HG02759 (cell line): Measurements from ENCODE around the gene FGGY.

Source experiments
- ATAC-seq: cut with Tn5 transposase; IDR thresholded peaks from one replicate; pipeline ENCODE4 v1.9.1; 2021; ENCODE audit warnings: mild to moderate bottlenecking, moderate library complexity; ENCODE audit not compliant: unreplicated experiment

FGGY gene

GRCh38 chr1:59378621-59379370 lies 81.9 kb downstream of the FGGY start:
- ATAC-seq: no peak

- no peak for ATAC-seq
Observed at GRCh38 chr1:59379371-59379728, 82.5 kb downstream of the FGGY start.

- no peak for ATAC-seq
Observed at GRCh38 chr1:59383963-59384362, 87.1 kb downstream of the FGGY start.

GRCh38 chr1:59384443-59384842 lies 87.5 kb downstream of the FGGY start:
- no peak for ATAC-seq

GRCh38 chr1:59388191-59388590 lies 91.3 kb downstream of the FGGY start:
- ATAC-seq: no peak

GRCh38 chr1:59389847-59390246 lies 93.0 kb downstream of the FGGY start:
- no peak for ATAC-seq

- ATAC-seq: no peak
Observed at GRCh38 chr1:59390307-59390706, 93.4 kb downstream of the FGGY start.

- peak; percentile 48 for ATAC-seq
Observed at GRCh38 chr1:59391212-59392179, 94.6 kb downstream of the FGGY start.

- ATAC-seq: no peak
Observed at GRCh38 chr1:59393211-59394180, 96.6 kb downstream of the FGGY start.

- ATAC-seq: no peak
Observed at GRCh38 chr1:59394706-59395425, 98.0 kb downstream of the FGGY start.

- no peak for ATAC-seq
Observed at GRCh38 chr1:59396387-59396786, 99.5 kb downstream of the FGGY start.

- no peak for ATAC-seq
Observed at GRCh38 chr1:59397139-59397858, 100.4 kb downstream of the FGGY start.

GRCh38 chr1:59399642-59400041 lies 102.7 kb downstream of the FGGY start:
- no peak for ATAC-seq

GRCh38 chr1:59401581-59401980 lies 104.7 kb downstream of the FGGY start:
- ATAC-seq: no peak

- no peak for ATAC-seq
Observed at GRCh38 chr1:59404796-59405195, 107.9 kb downstream of the FGGY start.

GRCh38 chr1:59406437-59407164 lies 109.7 kb downstream of the FGGY start:
- no peak for ATAC-seq

GRCh38 chr1:59408608-59409240 lies 111.8 kb downstream of the FGGY start:
- no peak for ATAC-seq

- no peak for ATAC-seq
Observed at GRCh38 chr1:59409549-59409948, 112.7 kb downstream of the FGGY start.
